ENCODE results near the gene KRT33B. TPM values are rescaled to one million over a fixed set of nuclear protein-coding genes. Genes with fewer than 3 reads are reported as not detected.

KRT33B gene
- total and polyA plus RNA-seq, 2 of the 4 experiments (the other 2 are of a cell fraction): 0.18 to 0.22 TPM

- Histone ChIP-seq H2BK15ac (ENCODE audit: low read depth, low read length) (no peak overlapping the region), H2AK5ac (ENCODE audit: low read depth, low read length) (peak overlapping the region; percentile 11; the same call in 1 of the 2 replicates), H4K20me1 (ENCODE audit: insufficient read depth, low read length) (no peaks in the 10 kb centered on the region), H3K79me1 (ENCODE audit: low read depth in 1 of 2, low read length in 2 of 2) (no peaks in the 10 kb centered on the region), H2AK9ac (replicated peaks; ENCODE audit: low read depth, low read length, poor library complexity) (no peak overlapping the region), H3K14ac (replicated peaks; ENCODE audit: low read depth, low read length) (no peak overlapping the region), H3K4ac (ENCODE audit: low read depth, low read length) (no peak overlapping the region), H3K27ac (ENCODE audit: insufficient read depth, low read length) (no peak overlapping the region), H3K56ac (ENCODE audit: extremely low read depth, insufficient read depth, low read length) (no peak overlapping the region), H3K9me1 (ENCODE audit: insufficient read depth, low read length) (no peaks in the 10 kb centered on the region), H3K18ac (ENCODE audit: low read depth, low read length) (no peak overlapping the region), H3K9ac (ENCODE audit: low read depth, low read length) (no peak overlapping the region), H3K4me2 (ENCODE audit: low read depth, low read length) (no peak overlapping the region), H3K9me3 (ENCODE audit: control insufficient read depth, insufficient read depth, low read length) (peaks cover 7% of the 10 kb centered on the region), H2BK20ac (ENCODE audit: low read depth, low read length) (no peak overlapping the region), H3K4me3 (ENCODE audit: insufficient read depth, low read depth, low read length) (no peak overlapping the region), H4K8ac (ENCODE audit: low read depth in 2 of 2, low read length in 2 of 2) (no peak overlapping the region), H3K23ac (ENCODE audit: low read depth, low read length) (no peak overlapping the region), H3K36me3 (ENCODE audit: control insufficient read depth, insufficient read depth, low read length) (no peaks in the 10 kb centered on the region), H4K91ac (ENCODE audit: insufficient read depth, low read depth, low read length) (no peak overlapping the region), H2BK120ac (ENCODE audit: low read depth, low read length) (no peak overlapping the region), H4K5ac (ENCODE audit: low read depth, low read length) (no peak overlapping the region), H3K4me1 (ENCODE audit: control insufficient read depth, insufficient read depth, low read length) (peaks cover 6% of the 10 kb centered on the region), H2AFZ (replicated peaks; ENCODE audit: low read length, poor library complexity) (no peak overlapping the region), H3K27me3 (ENCODE audit: control insufficient read depth, insufficient read depth, low read length) (peaks cover 3% of the 10 kb centered on the region), H2BK5ac (ENCODE audit: low read depth, low read length, poor library complexity, severe bottlenecking) (no peak overlapping the region)
- DNase-seq (no peak), ATAC-seq (ENCODE audit: low read depth) (no peak)
- BruUV-seq (replicated peaks): no TSS peak
- CTCF ChIA-PET: interaction anchor here (1.2 kb wide), 1 partner anchor 11 kb away, joined by 5 read pairs; no protein-coding TSS in a partner anchor
- POLR2A ChIA-PET (ENCODE audit: unreplicated experiment): no interaction called here
- TF ChIP-seq MAZ (IDR thresholded peaks at IDR 0.05; ENCODE audit: borderline replicate concordance, low read depth, low read length): no peak
- no peak for TF ChIP-seq BHLHE40 (IDR thresholded peaks at IDR 0.05; ENCODE audit: low read depth, low read length)
- no peak for TF ChIP-seq CTCF (conservative IDR thresholded peaks at IDR 0.05; ENCODE audit: low read depth, low read length)
- no peak for TF ChIP-seq SMC3 (IDR thresholded peaks at IDR 0.05; ENCODE audit: low read depth, low read length)
- TF ChIP-seq POLR2A (IDR thresholded peaks at IDR 0.05; ENCODE audit: low read depth, low read length): no peak
- TF ChIP-seq ELK1 (IDR thresholded peaks at IDR 0.05; ENCODE audit: borderline replicate concordance, low read depth, low read length): no peak
- TF ChIP-seq CEBPB (IDR thresholded peaks at IDR 0.05; ENCODE audit: low read depth, low read length): no peak
- TF ChIP-seq RAD21 (IDR thresholded peaks at IDR 0.05; ENCODE audit: low read length): no peak
- no peak for TF ChIP-seq MXI1 (IDR thresholded peaks at IDR 0.05; ENCODE audit: borderline replicate concordance, low read depth, low read length)
- no peak for TF ChIP-seq CHD1 (IDR thresholded peaks at IDR 0.05; ENCODE audit: low read depth, low read length)
- TF ChIP-seq MAFK (IDR thresholded peaks at IDR 0.05; ENCODE audit: low read depth, low read length): no peak
- no peak for TF ChIP-seq NFE2L2 (IDR thresholded peaks at IDR 0.05; ENCODE audit: low read depth, low read length)
- TF ChIP-seq, protein P1, sequence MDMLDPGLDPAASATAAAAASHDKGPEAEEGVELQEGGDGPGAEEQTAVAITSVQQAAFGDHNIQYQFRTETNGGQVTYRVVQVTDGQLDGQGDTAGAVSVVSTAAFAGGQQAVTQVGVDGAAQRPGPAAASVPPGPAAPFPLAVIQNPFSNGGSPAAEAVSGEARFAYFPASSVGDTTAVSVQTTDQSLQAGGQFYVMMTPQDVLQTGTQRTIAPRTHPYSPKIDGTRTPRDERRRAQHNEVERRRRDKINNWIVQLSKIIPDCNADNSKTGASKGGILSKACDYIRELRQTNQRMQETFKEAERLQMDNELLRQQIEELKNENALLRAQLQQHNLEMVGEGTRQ (IDR thresholded peaks at IDR 0.05; ENCODE audit: low read depth, low read length): no peak
- TF ChIP-seq RFX5 (IDR thresholded peaks at IDR 0.05; ENCODE audit: low read depth, low read length): no peak
- TF ChIP-seq FOS (IDR thresholded peaks at IDR 0.05; ENCODE audit: low read depth, low read length): no peak
- WGBS, 2 experiments (ENCODE audit: extremely low coverage in 2 of 2, insufficient read length in 1 of 2): 58% methylated on average over 2 of the region's 3 CpGs; no CpG with 5 or more reads in 1 of the 2 experiments
- in situ Hi-C loops (cut with MboI; ENCODE audit: low sequenced_read_pairs): no loop called here
- dilution Hi-C loops (cut with HindIII; ENCODE audit: low sequenced_read_pairs, unreplicated experiment): no loop called here
- intact Hi-C loops (cut with micrococcal nuclease): no loop called here
Measured at GRCh38 chr17:41340494-41340893, 29.1 kb downstream of the KRT33B start.

All from IMR-90 (cell line).